IMR-90 (cell line): ENCODE measurements around the gene GFI1. TPM values are rescaled to one million over a fixed set of nuclear protein-coding genes. Genes with fewer than 3 reads are reported as not detected.

ENCODE experiments used
- ATAC-seq: fragments of 200-7000 bp; cut with Tn5 transposase; 2 replicates; pipeline ENCODE4 v1.9.1; 2020; ENCODE audit warnings: low read depth, mild to moderate bottlenecking, moderate library complexity
- BruUV-seq: library from RNA; stranded (reverse); fragments of 400-500 nt; replicated peaks from 2 replicates; lab custom pipeline; 2021; lab: Mats Ljungman, UMichigan
- CTCF ChIA-PET: fragments of 300-600 bp; formaldehyde crosslinking; extraction: SDS; loops from one replicate; lab custom pipeline; 2021; ENCODE audit warnings: antibody characterized with exemption; lab: Yijun Ruan, JAX
- POLR2A ChIA-PET: fragments of 300-600 bp; sonication (Branson Sonifier 250); formaldehyde crosslinking; loops from one replicate; lab custom pipeline; 2022; ENCODE audit warnings: antibody characterized with exemption; ENCODE audit not compliant: unreplicated experiment; lab: Charles Lee
- DNase-seq: peaks from one replicate; pipeline ENCODE4 v3.0.0; 2013
- H2AFZ ChIP-seq: replicated peaks from 2 replicates; pipeline ENCODE3; 2013; ENCODE audit warnings: low read length, mild to moderate bottlenecking; ENCODE audit not compliant: poor library complexity
- H2AK5ac ChIP-seq: 2 replicates; pipeline ENCODE4 v1.6.1; 2013; ENCODE audit warnings: low read depth, low read length, inconsistent platforms
- H2AK9ac ChIP-seq: replicated peaks from 2 replicates; pipeline ENCODE3; 2013; ENCODE audit warnings: mild to moderate bottlenecking, low read depth, low read length, moderate library complexity; ENCODE audit not compliant: poor library complexity
- H2BK120ac ChIP-seq: 2 replicates; pipeline ENCODE4 v1.6.1; 2013; ENCODE audit warnings: low read depth, low read length, inconsistent platforms
- H2BK15ac ChIP-seq: 3 replicates; pipeline ENCODE4 v1.6.1; 2013; ENCODE audit warnings: low read depth, low read length, inconsistent platforms
- H2BK20ac ChIP-seq: 2 replicates; pipeline ENCODE4 v1.6.1; 2013; ENCODE audit warnings: low read depth, mild to moderate bottlenecking, inconsistent platforms, low read length, moderate library complexity
- H2BK5ac ChIP-seq: 2 replicates; pipeline ENCODE4 v1.6.1; 2013; ENCODE audit warnings: mild to moderate bottlenecking, low read depth, low read length, inconsistent platforms; ENCODE audit not compliant: poor library complexity, severe bottlenecking
- H3K14ac ChIP-seq: replicated peaks from 2 replicates; pipeline ENCODE4 v1.6.1; 2013; ENCODE audit warnings: low read depth, low read length, inconsistent platforms
- H3K18ac ChIP-seq: 2 replicates; pipeline ENCODE4 v1.6.1; 2013; ENCODE audit warnings: low read depth, low read length, control low read depth
- H3K23ac ChIP-seq: 2 replicates; pipeline ENCODE4 v1.6.1; 2013; ENCODE audit warnings: low read depth, low read length, inconsistent platforms
- H3K27ac ChIP-seq: 2 replicates; pipeline ENCODE4 v1.5.1; 2013; ENCODE audit warnings: mild to moderate bottlenecking, control low read depth, low read length; ENCODE audit not compliant: insufficient read depth
- H3K27me3 ChIP-seq: 2 replicates; pipeline ENCODE4 v1.6.1; 2013; ENCODE audit warnings: low read length; ENCODE audit not compliant: control insufficient read depth, insufficient read depth
- H3K36me3 ChIP-seq: 2 replicates; pipeline ENCODE4 v1.6.1; 2013; ENCODE audit warnings: low read length, mixed read lengths; ENCODE audit not compliant: control insufficient read depth, insufficient read depth
- H3K4ac ChIP-seq: 2 replicates; pipeline ENCODE4 v1.6.1; 2013; ENCODE audit warnings: low read depth, low read length, inconsistent platforms
- H3K4me1 ChIP-seq: 2 replicates; pipeline ENCODE4 v1.6.1; 2013; ENCODE audit warnings: low read length, mixed read lengths; ENCODE audit not compliant: control insufficient read depth, insufficient read depth
- H3K4me2 ChIP-seq: 2 replicates; pipeline ENCODE4 v1.6.1; 2013; ENCODE audit warnings: low read depth, mild to moderate bottlenecking, control low read depth, low read length, moderate library complexity
- H3K4me3 ChIP-seq: 2 replicates; pipeline ENCODE4 v1.5.1; 2013; ENCODE audit warnings: low read depth, mild to moderate bottlenecking, control low read depth, low read length, moderate library complexity; ENCODE audit not compliant: insufficient read depth
- H3K56ac ChIP-seq: 2 replicates; pipeline ENCODE4 v1.6.1; 2013; ENCODE audit warnings: low read length, inconsistent platforms; ENCODE audit not compliant: insufficient read depth; ENCODE audit errors: extremely low read depth
- H3K79me1 ChIP-seq, 2 experiments: 2 replicates each; pipeline ENCODE4 v1.6.1; 2013; ENCODE audit warnings: low read length in 2 of 2, inconsistent platforms in 1 of 2, low read depth in 1 of 2
- H3K9ac ChIP-seq: 2 replicates; pipeline ENCODE4 v1.6.1; 2013; ENCODE audit warnings: low read depth, low read length, control low read depth
- H3K9me1 ChIP-seq: 2 replicates; pipeline ENCODE4 v1.6.1; 2013; ENCODE audit warnings: low read length, inconsistent platforms; ENCODE audit not compliant: insufficient read depth
- H3K9me3 ChIP-seq: 2 replicates; pipeline ENCODE4 v1.6.1; 2013; ENCODE audit warnings: low read length; ENCODE audit not compliant: control insufficient read depth, insufficient read depth
- H4K20me1 ChIP-seq: 2 replicates; pipeline ENCODE4 v1.6.1; 2013; ENCODE audit warnings: low read length, inconsistent platforms; ENCODE audit not compliant: insufficient read depth
- H4K5ac ChIP-seq: 2 replicates; pipeline ENCODE4 v1.6.1; 2013; ENCODE audit warnings: mild to moderate bottlenecking, low read depth, low read length, control low read depth
- H4K8ac ChIP-seq, 2 experiments: 2 replicates each; pipeline ENCODE4 v1.6.1; 2013; ENCODE audit warnings: low read depth in 2 of 2, low read length in 2 of 2, control low read depth in 1 of 2, inconsistent platforms in 1 of 2
- H4K91ac ChIP-seq: 2 replicates; pipeline ENCODE4 v1.6.1; 2013; ENCODE audit warnings: low read depth, low read length, inconsistent platforms; ENCODE audit not compliant: insufficient read depth
- BHLHE40 ChIP-seq: fragments of 150-350 bp; IDR thresholded peaks from 2 replicates; pipeline ENCODE4 v1.6.1; 2016; ENCODE audit warnings: mild to moderate bottlenecking, low read depth, low read length
- CEBPB ChIP-seq: IDR thresholded peaks from 2 replicates; pipeline ENCODE4 v1.6.1; 2012; ENCODE audit warnings: low read depth, low read length, improper control_type of control experiment
- CTCF ChIP-seq: conservative IDR thresholded peaks from 2 replicates; pipeline ENCODE4 v1.5.1; 2012; ENCODE audit warnings: mild to moderate bottlenecking, low read depth, low read length, improper control_type of control experiment
- ELK1 ChIP-seq: fragments of 150-350 bp; IDR thresholded peaks from 2 replicates; pipeline ENCODE4 v1.6.1; 2016; ENCODE audit warnings: low read depth, mild to moderate bottlenecking, low read length, moderate library complexity, borderline replicate concordance
- FOS ChIP-seq: fragments of 150-350 bp; IDR thresholded peaks from 2 replicates; pipeline ENCODE4 v1.6.1; 2016; ENCODE audit warnings: low read depth, low read length
- MAFK ChIP-seq: IDR thresholded peaks from 2 replicates; pipeline ENCODE4 v1.6.1; 2012; ENCODE audit warnings: low read depth, low read length, improper control_type of control experiment
- MAZ ChIP-seq: IDR thresholded peaks from 2 replicates; pipeline ENCODE4 v1.6.1; 2012; ENCODE audit warnings: low read depth, mild to moderate bottlenecking, low read length, improper control_type of control experiment, moderate library complexity, borderline replicate concordance
- MXI1 ChIP-seq: IDR thresholded peaks from 2 replicates; pipeline ENCODE4 v1.6.1; 2012; ENCODE audit warnings: low read depth, mild to moderate bottlenecking, low read length, moderate library complexity, borderline replicate concordance
- POLR2A ChIP-seq: IDR thresholded peaks from 2 replicates; pipeline ENCODE4 v1.6.1; 2012; ENCODE audit warnings: mild to moderate bottlenecking, low read depth, low read length
- RFX5 ChIP-seq: IDR thresholded peaks from 2 replicates; pipeline ENCODE4 v1.8.0; 2012; ENCODE audit warnings: low read depth, mild to moderate bottlenecking, low read length, moderate library complexity
- SMC3 ChIP-seq: fragments of 150-350 bp; IDR thresholded peaks from 2 replicates; pipeline ENCODE4 v1.6.1; 2016; ENCODE audit warnings: low read depth, mild to moderate bottlenecking, antibody characterized with exemption, low read length, moderate library complexity
- USF2 ChIP-seq: fragments of 150-350 bp; IDR thresholded peaks from 2 replicates; pipeline ENCODE4 v1.6.1; 2017; ENCODE audit warnings: mild to moderate bottlenecking, antibody characterized with exemption, low read length, low read depth
- WGBS, 2 experiments: methylation state at CpG; one replicate each; pipeline versions ENCODE4 v1.1.5 to v1.1.7; 2013; ENCODE audit warnings: missing lambda C conversion rate in 2 of 2; ENCODE audit not compliant: insufficient read length in 1 of 2; ENCODE audit errors: extremely low coverage in 2 of 2; 5-methylcytosine and 5-hydroxymethylcytosine counted together
- dilution Hi-C: fragments of 300-500 bp; cut with HindIII; formaldehyde crosslinking; loops from one replicate; pipeline ENCODE4 v1.14.3; 2018; ENCODE audit warnings: low sequenced_read_pairs; ENCODE audit not compliant: unreplicated experiment
- in situ Hi-C: fragments of 300-500 bp; cut with MboI; formaldehyde crosslinking; loops from 3 replicates; pipeline ENCODE4 v1.14.3; 2019; ENCODE audit warnings: low sequenced_read_pairs, inconsistent platforms, mixed read lengths
- intact Hi-C: fragments of 100-400 bp; cut with micrococcal nuclease; formaldehyde crosslinking; loops from 2 replicates; pipeline ENCODE4 v1.10.0; 2022
- polyA plus RNA-seq, 3 experiments: library from polyadenylated mRNA; depleted of rRNA; stranded (reverse); fragments of >200 nt; gene quantifications; 2 replicates each; pipeline ENCODE4 v1.2.3, GENCODE V29; 2012; ENCODE audit warnings: low replicate concordance in 1 of 3
- total RNA-seq: library from RNA; depleted of rRNA; stranded (reverse); fragments of >200 nt; gene quantifications from 2 replicates; pipeline ENCODE4 v1.2.3, GENCODE V29; 2012

Gene GFI1
- total and polyA plus RNA-seq, 2 of the 4 experiments (the other 2 are of a cell fraction) = under 0.01 to 0.21 TPM

- Histone ChIP-seq H2AK9ac (no peak overlapping the region), H4K91ac (no peak overlapping the region), H4K5ac (no peak overlapping the region), H2BK5ac (no peak overlapping the region), H3K4me2 (no peak overlapping the region), H4K20me1 (no peaks in the 10 kb centered on the region), H3K79me1 (no peaks in the 10 kb centered on the region; a peak in 1 of 4 replicates), H2AK5ac (no peak overlapping the region), H3K4ac (no peak overlapping the region), H3K36me3 (0 out of 2 replicates have a peak, but pooled peaks cover 1% of the 10 kb centered on the region), H3K27me3 (no peaks in the 10 kb centered on the region), H3K23ac (no peak overlapping the region), H3K27ac (no peak overlapping the region), H3K18ac (no peak overlapping the region), H2BK120ac (no peak overlapping the region), H3K56ac (no peak overlapping the region), H4K8ac (no peak overlapping the region), H2BK15ac (no peak overlapping the region), H2AFZ (no peak overlapping the region), H2BK20ac (no peak overlapping the region), H3K9ac (no peak overlapping the region), H3K4me1 (no peaks in the 10 kb centered on the region), H3K9me3 (no peaks in the 10 kb centered on the region), H3K4me3 (no peak overlapping the region), H3K9me1 (no peaks in the 10 kb centered on the region), H3K14ac (no peak overlapping the region)
- POLR2A ChIA-PET = no interaction called here
- dilution Hi-C loops (no loop called here), intact Hi-C loops (no loop called here), in situ Hi-C loops (no loop called here)
- no CpG with 5 or more reads among the region's 1 CpG for WGBS, 2 experiments
- CTCF ChIA-PET = no interaction called here
- TF ChIP-seq FOS (no peak), ELK1 (no peak), RFX5 (no peak), MAFK (no peak), USF2 (no peak), POLR2A (no peak), CTCF (no peak), BHLHE40 (no peak), MXI1 (no peak), MAZ (no peak), SMC3 (no peak), CEBPB (no peak)
- no peak for DNase-seq
- ATAC-seq = no peak
- BruUV-seq = no TSS peak
Measured at GRCh38 chr1:92516574-92516973, 29.8 kb upstream of the GFI1 start.
